ENCODE measurements around the gene GCM1.
A peak's percentile ranks its signal among the peaks of the same experiment; 100 is the strongest.

The GCM1 gene

DNA sequence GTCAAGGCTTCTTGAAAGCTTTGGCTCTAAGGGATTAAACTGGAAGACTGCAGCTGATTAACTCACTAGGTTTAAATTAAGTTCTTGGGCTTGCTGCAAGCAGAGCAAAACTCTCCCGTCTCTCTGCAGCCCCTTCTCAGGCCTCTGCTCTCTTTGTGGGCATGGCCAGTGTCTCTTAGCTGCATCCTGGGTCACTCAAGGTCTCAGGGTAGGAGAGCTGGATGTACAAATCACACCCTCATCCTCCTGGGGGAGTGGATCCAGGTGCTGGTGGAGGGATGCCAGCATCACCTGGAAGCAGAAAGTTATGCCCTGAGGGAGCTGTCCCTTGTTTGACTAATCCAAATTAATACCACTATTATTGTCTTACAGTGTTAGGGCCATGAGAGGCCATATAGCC is 35.8 kb downstream of the GCM1 start:
- H3K4me3 ChIP-seq (ENCODE audit: control insufficient read depth, low read depth, low read length), result no peak overlapping the region

DNA sequence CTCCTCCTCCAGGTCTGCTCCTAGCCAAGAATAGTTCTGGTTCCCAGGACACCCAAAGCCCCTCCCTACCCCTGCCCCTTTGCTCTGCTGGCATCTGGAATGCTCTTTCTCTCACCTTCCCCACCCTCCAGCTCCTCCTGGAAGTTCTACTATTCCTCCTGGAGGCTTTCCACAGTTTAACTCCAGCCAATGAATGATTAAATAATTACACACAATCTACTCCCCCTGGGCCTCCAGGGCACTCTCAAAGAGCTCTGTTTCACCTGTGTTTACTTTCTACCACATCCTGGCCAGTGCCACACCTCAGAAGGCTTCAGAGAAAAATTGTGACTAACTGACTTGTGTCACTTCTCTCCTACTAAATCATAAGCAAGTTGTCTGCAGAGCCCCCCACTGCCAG is 36.2 kb downstream of the GCM1 start:
- no peak overlapping the region for H3K4me3 ChIP-seq (ENCODE audit: control insufficient read depth, low read depth, low read length)
- no peak for DNase-seq (ENCODE audit: low read depth)
- TF ChIP-seq, protein P1, sequence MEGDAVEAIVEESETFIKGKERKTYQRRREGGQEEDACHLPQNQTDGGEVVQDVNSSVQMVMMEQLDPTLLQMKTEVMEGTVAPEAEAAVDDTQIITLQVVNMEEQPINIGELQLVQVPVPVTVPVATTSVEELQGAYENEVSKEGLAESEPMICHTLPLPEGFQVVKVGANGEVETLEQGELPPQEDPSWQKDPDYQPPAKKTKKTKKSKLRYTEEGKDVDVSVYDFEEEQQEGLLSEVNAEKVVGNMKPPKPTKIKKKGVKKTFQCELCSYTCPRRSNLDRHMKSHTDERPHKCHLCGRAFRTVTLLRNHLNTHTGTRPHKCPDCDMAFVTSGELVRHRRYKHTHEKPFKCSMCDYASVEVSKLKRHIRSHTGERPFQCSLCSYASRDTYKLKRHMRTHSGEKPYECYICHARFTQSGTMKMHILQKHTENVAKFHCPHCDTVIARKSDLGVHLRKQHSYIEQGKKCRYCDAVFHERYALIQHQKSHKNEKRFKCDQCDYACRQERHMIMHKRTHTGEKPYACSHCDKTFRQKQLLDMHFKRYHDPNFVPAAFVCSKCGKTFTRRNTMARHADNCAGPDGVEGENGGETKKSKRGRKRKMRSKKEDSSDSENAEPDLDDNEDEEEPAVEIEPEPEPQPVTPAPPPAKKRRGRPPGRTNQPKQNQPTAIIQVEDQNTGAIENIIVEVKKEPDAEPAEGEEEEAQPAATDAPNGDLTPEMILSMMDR (conservative IDR thresholded peaks at IDR 0.05; ENCODE audit: control insufficient read depth, insufficient read depth, low read depth, low read length), result no peak

More for the DNA sequence above, 35.8 kb downstream of the GCM1 start:
- TF ChIP-seq, protein P1 (conservative IDR thresholded peaks at IDR 0.05; ENCODE audit: control insufficient read depth, insufficient read depth, low read depth, low read length), result no peak
- no peak for DNase-seq (ENCODE audit: low read depth)

DNA sequence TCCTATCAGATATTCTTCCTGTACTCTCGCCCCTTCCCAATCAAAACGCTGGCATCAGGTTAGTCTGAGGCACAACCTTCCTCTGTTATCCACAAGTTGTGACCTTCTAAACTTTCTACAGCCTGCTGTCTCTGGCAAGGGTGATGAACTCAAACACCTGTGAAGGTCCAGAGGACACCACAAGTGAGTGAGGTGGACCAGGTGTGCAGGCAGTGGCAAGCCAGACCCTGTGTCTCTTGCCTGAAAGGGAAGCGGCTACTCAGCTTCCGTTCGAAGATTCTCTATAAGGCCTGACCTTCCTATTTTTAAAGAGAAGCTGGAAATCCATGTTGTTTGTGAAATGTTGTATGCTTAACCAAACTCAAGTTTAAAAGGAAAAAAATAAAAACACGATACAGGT is 36.8 kb downstream of the GCM1 start:
- TF ChIP-seq, protein P1 (conservative IDR thresholded peaks at IDR 0.05; ENCODE audit: control insufficient read depth, insufficient read depth, low read depth, low read length), result no peak
- DNase-seq (ENCODE audit: low read depth), result no peak
- no peak overlapping the region for H3K4me3 ChIP-seq (ENCODE audit: control insufficient read depth, low read depth, low read length)

DNA sequence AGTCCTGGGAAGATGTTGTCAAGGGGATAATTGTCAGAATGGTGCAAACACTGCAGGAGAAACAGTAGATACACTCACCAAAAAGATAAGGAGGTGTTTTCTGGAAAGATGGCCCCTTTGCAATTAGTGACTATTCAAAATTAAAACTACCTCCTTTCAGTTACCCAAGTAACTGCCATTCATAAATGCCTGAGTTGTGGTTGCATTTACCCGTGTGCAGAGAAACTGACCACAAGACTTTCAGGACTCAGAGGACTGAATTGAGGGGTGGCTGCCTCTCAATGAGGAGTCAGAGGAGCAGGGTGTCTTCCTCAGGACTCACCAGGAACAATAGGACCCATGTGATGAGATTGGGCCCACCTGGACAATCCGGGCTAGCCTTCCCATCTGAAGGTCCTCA is 39.0 kb downstream of the GCM1 start:
- TF ChIP-seq, protein P1 (conservative IDR thresholded peaks at IDR 0.05; ENCODE audit: control insufficient read depth, insufficient read depth, low read depth, low read length), result no peak
- no peak overlapping the region for H3K4me3 ChIP-seq (ENCODE audit: control insufficient read depth, low read depth, low read length)
- no peak for DNase-seq (ENCODE audit: low read depth)

DNA sequence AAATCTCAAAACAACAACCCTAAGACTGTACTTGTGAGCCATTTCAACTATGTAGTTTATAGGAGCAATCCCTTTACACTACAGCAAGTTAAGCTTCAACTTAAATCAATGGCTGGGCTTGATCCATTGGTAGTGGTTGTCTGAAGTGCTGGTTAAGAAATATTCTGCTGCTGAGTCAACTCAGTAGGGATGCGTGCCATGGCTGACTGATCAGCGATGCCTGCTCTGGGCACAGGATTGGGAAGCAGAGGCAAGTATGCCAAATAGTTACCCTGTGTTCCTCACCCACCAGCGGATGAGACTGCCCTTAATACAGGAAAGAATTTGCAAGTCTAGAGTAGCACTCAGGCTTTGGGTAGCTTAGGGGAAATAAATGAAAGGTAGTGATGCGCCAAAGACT is 41.5 kb downstream of the GCM1 start:
- TF ChIP-seq, protein P1 (conservative IDR thresholded peaks at IDR 0.05; ENCODE audit: control insufficient read depth, insufficient read depth, low read depth, low read length), result no peak
- DNase-seq (ENCODE audit: low read depth), result peak; percentile 52
- no peak overlapping the region for H3K4me3 ChIP-seq (ENCODE audit: control insufficient read depth, low read depth, low read length)

DNA sequence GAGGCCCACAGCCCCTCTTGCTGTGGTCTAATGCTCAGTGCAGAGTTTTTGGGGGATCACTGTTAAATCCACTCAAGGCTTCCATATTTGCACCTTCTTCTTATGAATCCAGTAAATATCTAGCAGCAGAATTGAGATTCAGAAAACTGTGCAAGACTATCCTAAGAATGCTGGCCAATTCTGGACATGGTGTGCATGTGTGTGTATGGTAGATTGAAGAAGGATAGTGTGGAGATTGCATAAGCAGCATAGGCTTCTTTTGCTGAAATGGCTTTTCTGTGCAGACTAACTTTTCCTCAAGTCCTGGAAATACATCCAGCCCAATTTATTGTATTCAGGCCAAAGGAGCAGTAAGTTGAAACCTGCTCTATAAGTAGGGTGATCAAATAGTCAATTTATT is 43.7 kb downstream of the GCM1 start:
- TF ChIP-seq, protein P1 (conservative IDR thresholded peaks at IDR 0.05; ENCODE audit: control insufficient read depth, insufficient read depth, low read depth, low read length), result no peak
- H3K4me3 ChIP-seq (ENCODE audit: control insufficient read depth, low read depth, low read length), result no peak overlapping the region
- DNase-seq (ENCODE audit: low read depth), result no peak
